K562 (cell line): ENCODE data around the gene FERMT3. TPM values are rescaled to one million over a fixed set of nuclear protein-coding genes. Genes with fewer than 3 reads are reported as not detected.

Experiments used
- BMI1 ChIP-seq: fragments of 150-350 bp; IDR thresholded peaks from 2 replicates; pipeline ENCODE4 v1.6.1; 2014; ENCODE audit warnings: low read length
- CBFB ChIP-seq: sonication (generic); formaldehyde crosslinking; IDR thresholded peaks from 2 replicates; pipeline ENCODE4 v1.4.0; 2020; ENCODE audit warnings: mild to moderate bottlenecking, missing genetic modification reagents
- ELK1 ChIP-seq: sonication (generic); formaldehyde crosslinking; IDR thresholded peaks from 2 replicates; pipeline ENCODE4 v1.8.1; 2022; ENCODE audit warnings: missing genetic modification reagents
- KLF6 ChIP-seq: fragments of 250-450 bp; sonication (Bioruptor Pico); IDR thresholded peaks from 2 replicates; pipeline ENCODE4 v1.4.0; 2020; ENCODE audit warnings: mild to moderate bottlenecking, moderate library complexity, borderline replicate concordance
- MAFK ChIP-seq: IDR thresholded peaks from 2 replicates; pipeline ENCODE4 v1.6.1; 2011; ENCODE audit warnings: low read length, improper control_type of control experiment
- MNT ChIP-seq, 2 experiments: fragments of 450-650 bp; conservative IDR thresholded peaks; 2 replicates each; pipeline ENCODE4 v1.6.1; 2017; ENCODE audit warnings: mild to moderate bottlenecking in 2 of 2, moderate library complexity in 2 of 2
- MYC ChIP-seq, 2 experiments: fragments of 250-450 bp in 1 of 2; sonication (Bioruptor Pico) in 1 of 2; IDR thresholded peaks; 2 replicates each; pipeline versions ENCODE4 v1.5.1 to v1.6.1; 2012 to 2021; ENCODE audit warnings: low read depth in 2 of 2, borderline replicate concordance in 1 of 2, improper control_type of control experiment in 1 of 2, low read length in 1 of 2, mild to moderate bottlenecking in 1 of 2, moderate library complexity in 1 of 2
- NCOA1 ChIP-seq: fragments of 450-650 bp; IDR thresholded peaks from 2 replicates; pipeline ENCODE4 v1.6.1; 2016; ENCODE audit warnings: low read depth
- NCOA4 ChIP-seq: fragments of 450-650 bp; IDR thresholded peaks from 2 replicates; pipeline ENCODE4 v1.6.1; 2018; ENCODE audit warnings: mild to moderate bottlenecking; ENCODE audit not compliant: partially characterized antibody
- SREBF2 ChIP-seq: sonication (generic); formaldehyde crosslinking; IDR thresholded peaks from 2 replicates; pipeline ENCODE4 v1.4.0; 2020; ENCODE audit warnings: mild to moderate bottlenecking, missing genetic modification reagents
- SRF ChIP-seq, 2 experiments: fragments of 250-450, 450-650 bp in 1 of 2; sonication (Bioruptor Pico) in 1 of 2; sonication (generic) in 1 of 2; formaldehyde crosslinking; IDR thresholded peaks; 2 replicates each; pipeline versions ENCODE4 v1.5.0 to v1.5.1; 2020 to 2022; ENCODE audit warnings: mild to moderate bottlenecking in 1 of 2, missing genetic modification reagents in 1 of 2
- TCF7L2 ChIP-seq: fragments of 150-350 bp; IDR thresholded peaks from 2 replicates; pipeline ENCODE4 v1.6.1; 2016; ENCODE audit warnings: low read depth, mild to moderate bottlenecking, low read length, moderate library complexity
- TEAD2 ChIP-seq: fragments of 450-650 bp; IDR thresholded peaks from 2 replicates; pipeline ENCODE4 v1.6.1; 2016; ENCODE audit warnings: missing genetic modification characterization, control low read depth, missing compliant biosample characterization
- TFAP4 ChIP-seq: sonication (generic); formaldehyde crosslinking; IDR thresholded peaks from 2 replicates; pipeline ENCODE4 v1.8.0; 2022; ENCODE audit warnings: missing genetic modification reagents, mild to moderate bottlenecking, moderate library complexity, borderline replicate concordance
- ZBTB12 ChIP-seq: fragments of 250-450 bp; sonication (Bioruptor Pico); IDR thresholded peaks from 2 replicates; pipeline ENCODE4 v1.4.0; 2020
- ZFPM2 ChIP-seq: fragments of 250-450 bp; sonication (Bioruptor Pico); IDR thresholded peaks from 2 replicates; pipeline ENCODE4 v1.5.1; 2022; ENCODE audit warnings: mild to moderate bottlenecking
- ZNF395 ChIP-seq: fragments of 200-800 bp; sonication (Bioruptor generic); IDR thresholded peaks from 2 replicates; pipeline ENCODE4 v1.6.1; 2017; ENCODE audit warnings: missing genetic modification characterization, missing compliant biosample characterization
- ZNF512 ChIP-seq: IDR thresholded peaks from 2 replicates; pipeline ENCODE4 v1.6.1; 2016; ENCODE audit warnings: missing genetic modification characterization, missing compliant biosample characterization
- ZNF644 ChIP-seq: fragments of 200-800 bp; sonication (Bioruptor generic); IDR thresholded peaks from 2 replicates; pipeline ENCODE4 v1.6.1; 2016; ENCODE audit warnings: low read depth, missing genetic modification characterization, missing compliant biosample characterization
- polyA plus RNA-seq, 8 experiments: library from polyadenylated mRNA; depleted of rRNA in 4 of 8; stranded (reverse) in 5 of 8; unstranded in 3 of 8; fragments of >200 nt; fragmentation: Nextera tagmentation in 2 of 8; fragmentation: Illumina TruSeq in 1 of 8; extraction: Ambion mirVana in 2 of 8; extraction: Trizol in 1 of 8; gene quantifications; 2 replicates each; pipeline versions ENCODE4 v1.2.1 to v1.2.3, GENCODE V29; 2011 to 2014; ENCODE audit warnings: inconsistent platforms in 1 of 8, missing spikeins in 1 of 8
- total RNA-seq, 7 experiments: library from RNA; depleted of rRNA in 6 of 7; stranded (reverse); fragments of >200 nt in 6 of 7; fragmentation: Illumina TruSeq in 2 of 7; extraction: Trizol in 2 of 7; gene quantifications; 2 replicates each; pipeline versions ENCODE4 v1.2.1 to v1.2.3, GENCODE V29; 2011 to 2021; ENCODE audit warnings: low replicate concordance in 1 of 7

FERMT3 gene
- total and polyA plus RNA-seq, 9 of the 15 experiments (the other 6 are each of a cell fraction or from before 2014, with no cell fraction given) = 3.2 to 275 (median 79.7) TPM

GRCh38 chr11:64207256-64208085 lies 950 bp downstream of the FERMT3 start (continued):
- TF ChIP-seq ZNF512 (tag) (no peak), KLF6 (no peak), ZFPM2 (no peak), NCOA1 (peak; percentile 61; the same call in 1 of the 2 replicates), ZNF395 (CRISPR knock-in tag) (peak; percentile 88), ZNF644 (tag) (no peak; the same call in 1 of the 2 replicates), SREBF2 (CRISPR knock-in tag) (no peak), TCF7L2 (no peak), MAFK (peak; percentile 84), MNT (conservative IDR thresholded peaks at IDR 0.05) (peak; percentile 79 to 89), MYC (IDR thresholded peaks at IDR 0.05; ENCODE audit: low read depth, low read length) (peak; percentile 60), MYC (CRISPR knock-in tag; IDR thresholded peaks at IDR 0.05; ENCODE audit: borderline replicate concordance, low read depth) (no peak), NCOA4 (no peak), TEAD2 (tag) (no peak), ZBTB12 (CRISPR knock-in tag) (no peak), BMI1 (no peak), CBFB (CRISPR knock-in tag) (peak; percentile 30; the same call in 1 of the 2 replicates), TFAP4 (CRISPR knock-in tag) (peak; percentile 98), ELK1 (CRISPR knock-in tag) (no peak), SRF (CRISPR knock-in tag; IDR thresholded peaks at IDR 0.05) (no peak)
